Endothelial cell (in vitro differentiated cells): Measurements from ENCODE around the gene IGFBP3. TPM values are rescaled to one million over a fixed set of nuclear protein-coding genes. Genes with fewer than 3 reads are reported as not detected.
A peak's percentile ranks its signal among the peaks of the same experiment; 100 is the strongest.

Experiments
- DNase-seq: peaks from one replicate; pipeline ENCODE4 v3.0.0; 2021; ENCODE audit warnings: low spot score
- H3K27ac Mint-ChIP-seq: one replicate; pipeline ENCODE4 v1.8.0; 2021; ENCODE audit warnings: mixed read lengths, inconsistent platforms; ENCODE audit not compliant: unreplicated experiment
- H3K27me3 Mint-ChIP-seq: one replicate; pipeline ENCODE4 v1.8.0; 2021; ENCODE audit warnings: mild to moderate bottlenecking, moderate library complexity, mixed read lengths, inconsistent platforms; ENCODE audit not compliant: unreplicated experiment
- H3K36me3 Mint-ChIP-seq: one replicate; pipeline ENCODE4 v1.8.0; 2021; ENCODE audit warnings: mild to moderate bottlenecking, low read depth, mixed read lengths, inconsistent platforms; ENCODE audit not compliant: unreplicated experiment
- H3K4me1 Mint-ChIP-seq: one replicate; pipeline ENCODE4 v1.8.0; 2021; ENCODE audit warnings: mild to moderate bottlenecking, mixed read lengths, inconsistent platforms; ENCODE audit not compliant: unreplicated experiment
- H3K4me3 Mint-ChIP-seq: one replicate; pipeline ENCODE4 v1.8.0; 2021; ENCODE audit warnings: mild to moderate bottlenecking, mixed read lengths, inconsistent platforms; ENCODE audit not compliant: unreplicated experiment
- H3K9me3 Mint-ChIP-seq: one replicate; pipeline ENCODE4 v1.8.0; 2021; ENCODE audit warnings: mixed read lengths, inconsistent platforms; ENCODE audit not compliant: unreplicated experiment
- total RNA-seq: library from RNA; stranded (reverse); fragmentation: NEBNext Ultra II Directional; extraction: Animal tissue kit (Norgen Biotek cat#: 25700); gene quantifications from one replicate; pipeline ENCODE4 v1.2.1, GENCODE V29; 2021; ENCODE audit not compliant: unreplicated experiment
- TF ChIP-seq, protein P1 (sequence below): fragments of 200-600 bp; sonication (generic); IDR thresholded peaks from one replicate; pipeline ENCODE4 v1.5.0; 2021; ENCODE audit warnings: antibody characterized with exemption; ENCODE audit not compliant: unreplicated experiment

IGFBP3 gene
- total RNA-seq, 1 donor from 2014 or later: 125 TPM

DNA sequence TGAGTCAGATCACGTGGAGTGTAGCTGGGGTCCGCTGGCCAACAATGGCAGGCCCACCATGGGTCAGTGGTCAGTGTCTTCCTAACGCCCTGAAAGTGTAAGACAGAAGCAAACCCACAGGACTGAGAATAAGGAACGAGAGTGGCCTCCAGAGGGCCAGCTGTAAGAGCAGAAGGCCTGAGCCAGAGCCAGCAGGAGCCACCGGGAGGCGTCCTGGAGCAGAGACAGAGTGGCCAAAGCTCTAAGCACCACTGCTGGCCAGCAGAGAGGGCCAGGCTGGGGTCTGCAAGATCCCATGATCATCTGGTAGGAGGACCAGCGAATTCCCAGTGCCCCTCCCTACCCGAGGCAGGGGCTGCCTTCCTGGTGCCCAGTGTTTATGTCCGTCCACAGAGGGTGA is 57.4 kb downstream of the IGFBP3 start:
- no peak overlapping the region for H3K4me3 Mint-ChIP-seq
- no peaks in the 10 kb centered on the region for H3K4me1 Mint-ChIP-seq
- peak; percentile 63 for DNase-seq
- H3K27me3 Mint-ChIP-seq: peaks cover 1% of the 10 kb centered on the region
- no peaks in the 10 kb centered on the region for H3K36me3 Mint-ChIP-seq
- no peak overlapping the region for H3K27ac Mint-ChIP-seq
- TF ChIP-seq, protein P1, sequence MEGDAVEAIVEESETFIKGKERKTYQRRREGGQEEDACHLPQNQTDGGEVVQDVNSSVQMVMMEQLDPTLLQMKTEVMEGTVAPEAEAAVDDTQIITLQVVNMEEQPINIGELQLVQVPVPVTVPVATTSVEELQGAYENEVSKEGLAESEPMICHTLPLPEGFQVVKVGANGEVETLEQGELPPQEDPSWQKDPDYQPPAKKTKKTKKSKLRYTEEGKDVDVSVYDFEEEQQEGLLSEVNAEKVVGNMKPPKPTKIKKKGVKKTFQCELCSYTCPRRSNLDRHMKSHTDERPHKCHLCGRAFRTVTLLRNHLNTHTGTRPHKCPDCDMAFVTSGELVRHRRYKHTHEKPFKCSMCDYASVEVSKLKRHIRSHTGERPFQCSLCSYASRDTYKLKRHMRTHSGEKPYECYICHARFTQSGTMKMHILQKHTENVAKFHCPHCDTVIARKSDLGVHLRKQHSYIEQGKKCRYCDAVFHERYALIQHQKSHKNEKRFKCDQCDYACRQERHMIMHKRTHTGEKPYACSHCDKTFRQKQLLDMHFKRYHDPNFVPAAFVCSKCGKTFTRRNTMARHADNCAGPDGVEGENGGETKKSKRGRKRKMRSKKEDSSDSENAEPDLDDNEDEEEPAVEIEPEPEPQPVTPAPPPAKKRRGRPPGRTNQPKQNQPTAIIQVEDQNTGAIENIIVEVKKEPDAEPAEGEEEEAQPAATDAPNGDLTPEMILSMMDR: no peak
- no peaks in the 10 kb centered on the region for H3K9me3 Mint-ChIP-seq

Other genes starting within 250 kb of the IGFBP3 start
- gene CCDC201, start 48.2 kb downstream of the IGFBP3 start, total RNA-seq: not detected
- 3.0 TPM for gene IGFBP1, start 32.8 kb downstream of the IGFBP3 start, total RNA-seq